Endodermal cell (in vitro differentiated cells): ENCODE measurements around the gene GALNT16. TPM values are rescaled to one million over a fixed set of nuclear protein-coding genes. Genes with fewer than 3 reads are reported as not detected.

Experiments
- DNase-seq: peaks from one replicate; pipeline ENCODE4 v3.0.0-alpha.2; 2017
- H3K27ac ChIP-seq: 2 replicates; pipeline ENCODE4 v1.5.1; 2013; ENCODE audit warnings: mild to moderate bottlenecking, low read depth, low read length, moderate library complexity
- H3K27me3 ChIP-seq: 2 replicates; pipeline ENCODE4 v1.6.1; 2013; ENCODE audit warnings: mild to moderate bottlenecking, low read length, moderate library complexity; ENCODE audit not compliant: insufficient read depth, control insufficient read depth, poor library complexity, severe bottlenecking
- H3K36me3 ChIP-seq: 2 replicates; pipeline ENCODE4 v1.7.0; 2013; ENCODE audit warnings: mild to moderate bottlenecking, low read length, moderate library complexity; ENCODE audit not compliant: control insufficient read depth, insufficient read depth
- H3K4me1 ChIP-seq: one replicate; pipeline ENCODE4 v1.7.0; 2013; ENCODE audit warnings: low read length; ENCODE audit not compliant: control insufficient read depth, insufficient read depth
- H3K4me3 ChIP-seq: 2 replicates; pipeline ENCODE4 v1.5.1; 2013; ENCODE audit warnings: mild to moderate bottlenecking, low read length, moderate library complexity
- H3K9ac ChIP-seq: 2 replicates; pipeline ENCODE4 v1.6.1; 2013; ENCODE audit warnings: mild to moderate bottlenecking, low read length, moderate library complexity; ENCODE audit not compliant: poor library complexity, severe bottlenecking; ENCODE audit errors: extremely low read depth
- H3K9me3 ChIP-seq: 2 replicates; pipeline ENCODE4 v1.6.1; 2013; ENCODE audit warnings: mild to moderate bottlenecking, low read length, moderate library complexity; ENCODE audit not compliant: control insufficient read depth
- H3K27ac Mint-ChIP-seq: 2 replicates; pipeline ENCODE4 v1.8.0; 2020; ENCODE audit warnings: mixed read lengths
- H3K27me3 Mint-ChIP-seq: 2 replicates; pipeline ENCODE4 v1.8.0; 2021; ENCODE audit warnings: mild to moderate bottlenecking, mixed read lengths; ENCODE audit not compliant: insufficient read depth
- H3K36me3 Mint-ChIP-seq: 2 replicates; pipeline ENCODE4 v1.8.0; 2020; ENCODE audit warnings: low read depth, mixed read lengths
- H3K4me1 Mint-ChIP-seq: 2 replicates; pipeline ENCODE4 v1.8.0; 2020; ENCODE audit warnings: mixed read lengths
- H3K4me3 Mint-ChIP-seq: 2 replicates; pipeline ENCODE4 v1.8.0; 2020; ENCODE audit warnings: mild to moderate bottlenecking, moderate library complexity, mixed read lengths
- H3K9me3 Mint-ChIP-seq: 2 replicates; pipeline ENCODE4 v1.8.0; 2020; ENCODE audit warnings: mild to moderate bottlenecking, mixed read lengths
- WGBS, 2 experiments: methylation state at CpG; one replicate each; pipeline versions ENCODE4 v1.1.5 to v1.1.7; 2013; ENCODE audit warnings: missing lambda C conversion rate in 2 of 2, mixed read lengths in 1 of 2; ENCODE audit not compliant: insufficient coverage in 1 of 2, insufficient read length in 1 of 2; 5-methylcytosine and 5-hydroxymethylcytosine counted together
- total RNA-seq, 2 donors: library from RNA; stranded (reverse); fragmentation: NEBNext Ultra II Directional in 1 of 2; extraction: Animal tissue kit (Norgen Biotek cat#: 25700) in 1 of 2; gene quantifications; 2 replicates in 1 of 2; 3 replicates in 1 of 2; pipeline ENCODE4 v1.2.1, GENCODE V29; 2021
- TF ChIP-seq, protein P1 (sequence below): fragments of 200-600 bp; sonication (generic); conservative IDR thresholded peaks from 2 replicates; pipeline ENCODE4 v1.5.0; 2021; ENCODE audit warnings: antibody characterized with exemption, mild to moderate bottlenecking

GALNT16 gene
- total RNA-seq, 2 donors from 2014 or later: 2.2 to 8.0 TPM

- no peak for DNase-seq
- Histone ChIP-seq H3K9me3 (no peaks in the 10 kb centered on the region), H3K4me1 (no peaks in the 10 kb centered on the region), H3K9ac (no peak overlapping the region), H3K36me3 (no peaks in the 10 kb centered on the region), H3K27ac (no peak overlapping the region), H3K27me3 (no peaks in the 10 kb centered on the region), H3K4me3 (no peak overlapping the region)
- TF ChIP-seq, protein P1, sequence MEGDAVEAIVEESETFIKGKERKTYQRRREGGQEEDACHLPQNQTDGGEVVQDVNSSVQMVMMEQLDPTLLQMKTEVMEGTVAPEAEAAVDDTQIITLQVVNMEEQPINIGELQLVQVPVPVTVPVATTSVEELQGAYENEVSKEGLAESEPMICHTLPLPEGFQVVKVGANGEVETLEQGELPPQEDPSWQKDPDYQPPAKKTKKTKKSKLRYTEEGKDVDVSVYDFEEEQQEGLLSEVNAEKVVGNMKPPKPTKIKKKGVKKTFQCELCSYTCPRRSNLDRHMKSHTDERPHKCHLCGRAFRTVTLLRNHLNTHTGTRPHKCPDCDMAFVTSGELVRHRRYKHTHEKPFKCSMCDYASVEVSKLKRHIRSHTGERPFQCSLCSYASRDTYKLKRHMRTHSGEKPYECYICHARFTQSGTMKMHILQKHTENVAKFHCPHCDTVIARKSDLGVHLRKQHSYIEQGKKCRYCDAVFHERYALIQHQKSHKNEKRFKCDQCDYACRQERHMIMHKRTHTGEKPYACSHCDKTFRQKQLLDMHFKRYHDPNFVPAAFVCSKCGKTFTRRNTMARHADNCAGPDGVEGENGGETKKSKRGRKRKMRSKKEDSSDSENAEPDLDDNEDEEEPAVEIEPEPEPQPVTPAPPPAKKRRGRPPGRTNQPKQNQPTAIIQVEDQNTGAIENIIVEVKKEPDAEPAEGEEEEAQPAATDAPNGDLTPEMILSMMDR: no peak
- H3K36me3 Mint-ChIP-seq: no peaks in the 10 kb centered on the region
- no peak overlapping the region for H3K27ac Mint-ChIP-seq
- WGBS, 2 experiments: 94 to 100% methylated on average over 3 to 10 of the region's 13 CpGs
- no peaks in the 10 kb centered on the region for H3K9me3 Mint-ChIP-seq
- H3K4me3 Mint-ChIP-seq: no peak overlapping the region
- H3K27me3 Mint-ChIP-seq: no peaks in the 10 kb centered on the region
- H3K4me1 Mint-ChIP-seq: no peaks in the 10 kb centered on the region
Observed at GRCh38 chr14:69339426-69339825, 79.5 kb downstream of the GALNT16 start.

DNA sequence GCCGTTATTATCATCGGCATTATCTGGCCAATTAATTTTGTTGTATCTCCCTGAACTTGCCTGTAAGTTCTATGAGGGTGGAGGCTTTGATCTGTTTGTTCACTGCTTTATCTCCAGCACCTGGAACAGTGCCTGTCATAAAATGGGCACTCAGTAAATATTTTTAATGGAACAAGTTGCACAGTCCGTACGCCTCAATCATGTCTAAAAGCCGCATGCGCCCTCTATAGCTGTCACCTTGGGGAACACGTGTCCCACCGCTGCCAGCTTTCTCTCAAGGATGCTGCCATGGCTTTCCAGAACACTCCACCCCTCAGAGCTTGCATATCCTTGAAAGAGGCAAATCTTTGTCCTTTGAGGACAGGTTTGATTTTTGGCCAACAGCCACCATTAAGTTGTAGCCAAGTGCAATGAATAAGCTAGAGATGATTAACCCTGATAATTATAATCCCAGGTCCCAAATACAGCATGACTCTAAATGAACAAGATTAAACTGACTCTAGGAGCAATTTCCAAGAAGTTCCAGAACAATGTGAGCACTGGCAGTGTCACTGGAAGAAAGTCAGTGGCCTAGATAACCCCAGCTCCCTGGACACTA lies 83.1 kb downstream of the GALNT16 start:
- Mint-ChIP-seq H3K27me3 (peaks cover 3% of the 10 kb centered on the region), H3K4me3 (no peak overlapping the region), H3K9me3 (no peaks in the 10 kb centered on the region), H3K4me1 (peaks cover 8% of the 10 kb centered on the region), H3K36me3 (no peaks in the 10 kb centered on the region), H3K27ac (no peak overlapping the region)
- TF ChIP-seq, protein P1: no peak
- H3K4me1 ChIP-seq: peaks cover 7% of the 10 kb centered on the region
- no peaks in the 10 kb centered on the region for H3K36me3 ChIP-seq
- H3K27ac ChIP-seq: no peak overlapping the region
- DNase-seq: no peak
- 91 to 96% methylated on average over 8 of the region's 8 CpGs for WGBS, 2 experiments
- H3K9ac ChIP-seq: no peak overlapping the region
- H3K9me3 ChIP-seq: no peaks in the 10 kb centered on the region
- H3K4me3 ChIP-seq: no peak overlapping the region
- no peaks in the 10 kb centered on the region for H3K27me3 ChIP-seq

DNA sequence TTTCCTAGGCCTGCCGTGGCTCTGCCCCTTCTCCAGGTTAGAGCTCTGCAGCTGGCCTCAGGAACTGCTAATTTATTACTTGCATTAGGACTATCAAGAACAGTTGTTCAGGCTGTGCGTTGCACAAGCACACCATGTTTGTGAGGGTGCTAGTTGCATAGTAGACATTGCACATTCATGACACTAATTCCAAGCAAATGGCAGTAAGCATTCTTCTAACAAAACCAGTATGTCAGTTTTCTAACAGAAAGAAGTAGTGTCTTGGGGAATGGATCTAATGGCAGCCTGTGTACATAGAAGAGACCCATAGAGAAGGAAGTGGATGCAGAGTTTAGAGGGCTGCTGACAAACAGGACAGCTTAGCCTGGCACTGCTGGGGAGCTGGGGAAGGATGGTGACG lies 84.2 kb downstream of the GALNT16 start:
- Histone ChIP-seq H3K27me3 (no peaks in the 10 kb centered on the region), H3K27ac (no peak overlapping the region), H3K36me3 (no peaks in the 10 kb centered on the region), H3K9ac (no peak overlapping the region), H3K4me1 (peaks cover 9% of the 10 kb centered on the region), H3K9me3 (no peaks in the 10 kb centered on the region), H3K4me3 (no peak overlapping the region)
- peaks cover 12% of the 10 kb centered on the region for H3K4me1 Mint-ChIP-seq
- no peak overlapping the region for H3K27ac Mint-ChIP-seq
- WGBS, 2 experiments: 85 to 89% methylated on average over 2 to 3 of the region's 3 CpGs
- no peaks in the 10 kb centered on the region for H3K9me3 Mint-ChIP-seq
- TF ChIP-seq, protein P1: no peak
- no peaks in the 10 kb centered on the region for H3K36me3 Mint-ChIP-seq
- H3K4me3 Mint-ChIP-seq: no peak overlapping the region
- peaks cover 3% of the 10 kb centered on the region for H3K27me3 Mint-ChIP-seq
- DNase-seq: no peak
